AG04450 (cell line): ENCODE measurements around the gene OR52E2. TPM values are rescaled to one million over a fixed set of nuclear protein-coding genes. Genes with fewer than 3 reads are reported as not detected.

ENCODE experiments used
- CTCF ChIA-PET: fragments of 300-600, 350-600 bp; formaldehyde crosslinking; extraction: SDS; loops from one replicate; lab custom pipeline; 2022; ENCODE audit warnings: antibody characterized with exemption, inconsistent platforms; lab: Charles Lee
- POLR2A ChIA-PET: fragments of 350-600 bp; formaldehyde crosslinking; extraction: SDS; loops from one replicate; lab custom pipeline; 2021; ENCODE audit warnings: antibody characterized with exemption, inconsistent platforms; lab: Yijun Ruan, JAX
- DNase-seq: peaks from one replicate; pipeline ENCODE4 v3.0.0-alpha.2; 2011; ENCODE audit warnings: low read depth, low spot score
- H3K27ac ChIP-seq: one replicate; pipeline ENCODE4 v1.5.1; 2012; ENCODE audit warnings: low read depth, low read length, control low read depth
- H3K27me3 ChIP-seq: one replicate; pipeline ENCODE4 v1.6.0; 2012; ENCODE audit warnings: low read length; ENCODE audit not compliant: control insufficient read depth, insufficient read depth
- H3K4me3 ChIP-seq: 2 replicates; pipeline ENCODE4 v1.5.1; 2011; ENCODE audit warnings: mild to moderate bottlenecking, low read depth, low read length, control low read depth
- H3K9me3 ChIP-seq: 2 replicates; pipeline ENCODE4 v1.5.1; 2012; ENCODE audit warnings: low read length; ENCODE audit not compliant: control insufficient read depth, insufficient read depth
- CTCF ChIP-seq: IDR thresholded peaks from 2 replicates; pipeline ENCODE4 v1.5.1; 2011; ENCODE audit warnings: low read depth, low read length, control low read depth, inconsistent platforms
- polyA minus RNA-seq: library from RNA; depleted of rRNA, polyadenylated mRNA; stranded (reverse); fragments of >200 nt; gene quantifications from 2 replicates; pipeline ENCODE4 v1.2.3, GENCODE V29; 2011; rRNA and poly(A)+ RNA removed
- polyA plus RNA-seq: library from polyadenylated mRNA; depleted of rRNA; stranded (reverse); fragments of >200 nt; gene quantifications from 2 replicates; pipeline ENCODE4 v1.2.3, GENCODE V29; 2011; rRNA removed

OR52E2 gene
- polyA plus RNA-seq (not detected in 2 replicates), polyA minus RNA-seq (not detected in 2 replicates)

GRCh38 chr11:5059391-5059790 is at the start of gene OR52E2:
Gene OR52E2, minus strand, starts transcription at chr11:5059627. Its CDS starts 0 bp downstream, at chr11:5059627.
- POLR2A ChIA-PET = no interaction called here
- Histone ChIP-seq H3K9me3 (no peaks in the 10 kb centered on the region), H3K4me3 (no peak within 1 kb of the TSS), H3K27ac (no peak within 1 kb of the TSS), H3K27me3 (no peaks in the 10 kb centered on the region)
- CTCF ChIA-PET = no interaction called here
- no peak for TF ChIP-seq CTCF
- no peak for DNase-seq

- TF ChIP-seq CTCF = no peak
- CTCF ChIA-PET = no interaction called here
- POLR2A ChIA-PET = no interaction called here
These were observed 47.9 kb upstream of the OR52E2 start for GRCh38 chr11:5107285-5107684.

GRCh38 chr11:5103066-5103465 is 43.6 kb upstream of the OR52E2 start:
- Histone ChIP-seq H3K4me3 (no peak overlapping the region), H3K27ac (no peak overlapping the region), H3K9me3 (no peaks in the 10 kb centered on the region), H3K27me3 (no peaks in the 10 kb centered on the region)
- ChIA-PET CTCF (no interaction called here), POLR2A (no interaction called here)
- no peak for DNase-seq
- TF ChIP-seq CTCF = no peak

More at GRCh38 chr11:5107285-5107684, 47.9 kb upstream of the OR52E2 start:
- Histone ChIP-seq H3K9me3 (no peaks in the 10 kb centered on the region), H3K27me3 (no peaks in the 10 kb centered on the region), H3K4me3 (no peak overlapping the region), H3K27ac (no peak overlapping the region)
- no peak for DNase-seq

- no peak for TF ChIP-seq CTCF
- Histone ChIP-seq H3K4me3 (no peak overlapping the region), H3K27ac (no peak overlapping the region), H3K27me3 (no peaks in the 10 kb centered on the region), H3K9me3 (no peaks in the 10 kb centered on the region)
- ChIA-PET POLR2A (no interaction called here), CTCF (no interaction called here)
- no peak for DNase-seq
These were observed 42.8 kb upstream of the OR52E2 start for GRCh38 chr11:5102246-5102645.

GRCh38 chr11:5096011-5096410 is 36.6 kb upstream of the OR52E2 start:
- CTCF ChIA-PET = no interaction called here
- no peak for DNase-seq
- Histone ChIP-seq H3K27ac (no peak overlapping the region), H3K4me3 (no peak overlapping the region), H3K27me3 (no peaks in the 10 kb centered on the region), H3K9me3 (no peaks in the 10 kb centered on the region)
- POLR2A ChIA-PET = no interaction called here
- no peak for TF ChIP-seq CTCF
